ENCODE data around the gene SHMT2.

The SHMT2 gene
- 49.4 to 81.3 reads per million in 2 donors for total RNA-seq

GRCh38 chr12:57229634-57230380 lies at the start of gene SHMT2:
Gene SHMT2, plus strand, starts transcription at chr12:57229711. Its CDS starts 68 bp downstream, at chr12:57229779.
- no peak for DNase-seq

DNA sequence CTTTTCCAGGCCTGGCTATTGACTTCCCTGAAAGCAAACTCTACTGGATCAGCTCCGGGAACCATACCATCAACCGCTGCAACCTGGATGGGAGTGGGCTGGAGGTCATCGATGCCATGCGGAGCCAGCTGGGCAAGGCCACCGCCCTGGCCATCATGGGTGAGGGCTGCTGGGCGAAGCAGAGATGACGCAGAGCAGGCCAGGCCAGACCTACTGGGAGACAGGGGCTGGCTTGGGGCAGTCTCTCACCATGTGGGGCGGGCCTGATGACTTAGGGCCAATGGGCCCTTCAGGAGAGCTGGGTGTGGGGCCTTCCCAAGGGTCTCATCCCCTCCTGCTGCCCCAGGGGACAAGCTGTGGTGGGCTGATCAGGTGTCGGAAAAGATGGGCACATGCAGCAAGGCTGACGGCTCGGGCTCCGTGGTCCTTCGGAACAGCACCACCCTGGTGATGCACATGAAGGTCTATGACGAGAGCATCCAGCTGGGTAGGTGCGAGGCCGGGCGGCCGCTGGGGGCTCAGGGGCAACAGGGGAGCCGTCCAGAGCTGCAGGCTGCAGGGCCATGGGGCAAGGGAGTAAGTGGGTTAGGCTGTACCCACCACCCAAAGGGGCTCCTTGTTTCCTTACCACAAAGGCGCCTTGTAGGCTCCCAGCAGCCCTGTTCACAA lies 49.1 kb upstream of the SHMT2 start:
- no peak for DNase-seq

DNA sequence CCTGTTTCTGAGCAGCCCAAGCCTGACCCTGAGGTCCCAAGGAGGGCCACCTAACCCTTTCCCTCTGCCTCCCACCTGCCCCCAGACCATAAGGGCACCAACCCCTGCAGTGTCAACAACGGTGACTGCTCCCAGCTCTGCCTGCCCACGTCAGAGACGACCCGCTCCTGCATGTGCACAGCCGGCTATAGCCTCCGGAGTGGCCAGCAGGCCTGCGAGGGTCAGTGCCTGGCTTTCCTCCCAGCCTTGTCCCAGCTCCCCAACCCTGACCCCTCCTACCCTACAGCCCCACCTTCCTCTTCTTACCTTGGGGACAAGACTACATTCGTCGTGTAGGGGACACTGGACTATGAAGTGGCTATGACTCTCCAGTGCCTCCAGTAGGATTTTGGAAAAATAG lies 48.4 kb upstream of the SHMT2 start:
- no peak for DNase-seq

- DNase-seq = no peak
These were observed 47.9 kb upstream of the SHMT2 start for GRCh38 chr12:57181561-57182155.

- no peak for DNase-seq
These were observed 46.5 kb upstream of the SHMT2 start for GRCh38 chr12:57182918-57183575.

GRCh38 chr12:57183939-57184725 lies 45.4 kb upstream of the SHMT2 start:
- DNase-seq = no peak

- no peak for DNase-seq
These were observed 44.1 kb upstream of the SHMT2 start for GRCh38 chr12:57185403-57185802.

DNA sequence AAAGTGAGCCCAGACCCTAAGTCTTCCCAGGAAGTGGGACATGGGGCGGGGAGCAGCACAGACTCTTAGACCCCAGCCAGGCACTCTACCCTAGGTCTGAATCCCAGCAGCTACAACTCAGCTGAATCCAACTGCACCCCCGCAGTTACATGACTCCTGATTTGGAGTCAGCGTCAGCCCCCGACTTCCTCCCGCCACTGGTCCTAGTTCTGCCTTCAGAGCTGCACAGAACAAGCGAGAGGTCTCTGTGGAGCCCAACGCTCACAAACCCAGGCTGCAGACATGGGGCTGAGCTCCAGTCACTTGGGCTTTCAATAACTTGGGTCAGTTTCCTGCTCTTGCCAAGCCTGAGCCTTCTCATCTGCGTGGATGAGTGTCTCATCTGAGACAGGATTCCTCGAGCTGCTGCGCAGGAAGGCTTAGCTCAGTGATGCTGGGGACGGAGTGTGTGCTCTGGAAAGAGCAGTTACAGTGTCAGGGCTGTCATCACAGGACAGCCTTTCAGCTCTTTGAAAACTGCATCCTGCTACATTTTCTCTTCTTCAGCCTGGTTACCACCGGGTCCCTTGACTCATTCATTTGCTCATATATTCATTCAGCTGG lies 43.5 kb upstream of the SHMT2 start:
- DNase-seq = no peak

- DNase-seq = no peak
These were observed 42.1 kb upstream of the SHMT2 start for GRCh38 chr12:57187222-57188089.

GRCh38 chr12:57188090-57188425 lies 41.5 kb upstream of the SHMT2 start:
- DNase-seq = no peak

DNA sequence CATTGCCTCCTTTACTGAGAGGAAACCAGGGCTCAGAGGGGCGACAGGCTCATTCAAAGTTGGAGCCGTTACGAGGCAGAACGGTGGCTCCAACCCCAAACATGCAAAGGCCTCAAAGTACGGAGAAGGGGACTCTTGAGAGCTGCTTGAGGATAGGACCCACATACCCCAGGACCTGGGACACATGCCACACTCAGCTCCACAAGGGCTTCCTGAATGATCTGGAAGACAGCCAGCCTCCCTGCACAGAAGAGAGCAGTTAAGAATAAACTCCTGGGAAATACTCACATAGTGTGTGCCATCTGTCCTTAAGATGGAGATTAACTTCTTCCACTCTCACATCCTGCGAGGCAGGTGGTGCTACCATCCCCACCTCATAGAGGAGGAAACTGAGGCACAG lies 39.5 kb upstream of the SHMT2 start:
- no peak for DNase-seq

GRCh38 chr12:57190821-57191220 lies 38.7 kb upstream of the SHMT2 start:
- DNase-seq = no peak

- no peak for DNase-seq
These were observed 38.1 kb upstream of the SHMT2 start for GRCh38 chr12:57191410-57191809.

GRCh38 chr12:57192920-57193319 lies 36.6 kb upstream of the SHMT2 start:
- no peak for DNase-seq

GRCh38 chr12:57193706-57194245 lies 35.7 kb upstream of the SHMT2 start:
- DNase-seq = no peak

DNA sequence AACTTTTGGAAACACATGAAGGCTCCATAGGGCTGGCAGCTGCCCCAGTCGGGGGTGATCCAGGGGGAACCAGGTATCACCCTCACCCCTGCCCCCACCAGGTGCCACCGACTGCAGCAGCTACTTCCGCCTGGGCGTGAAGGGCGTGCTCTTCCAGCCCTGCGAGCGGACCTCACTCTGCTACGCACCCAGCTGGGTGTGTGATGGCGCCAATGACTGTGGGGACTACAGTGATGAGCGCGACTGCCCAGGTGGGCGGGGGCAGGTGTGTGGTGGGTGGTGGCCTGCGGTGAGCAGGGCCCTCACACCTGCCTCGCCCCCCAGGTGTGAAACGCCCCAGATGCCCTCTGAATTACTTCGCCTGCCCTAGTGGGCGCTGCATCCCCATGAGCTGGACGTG lies 35.3 kb upstream of the SHMT2 start:
- no peak for DNase-seq

- DNase-seq = no peak
These were observed 34.3 kb upstream of the SHMT2 start for GRCh38 chr12:57195186-57195585.

DNA sequence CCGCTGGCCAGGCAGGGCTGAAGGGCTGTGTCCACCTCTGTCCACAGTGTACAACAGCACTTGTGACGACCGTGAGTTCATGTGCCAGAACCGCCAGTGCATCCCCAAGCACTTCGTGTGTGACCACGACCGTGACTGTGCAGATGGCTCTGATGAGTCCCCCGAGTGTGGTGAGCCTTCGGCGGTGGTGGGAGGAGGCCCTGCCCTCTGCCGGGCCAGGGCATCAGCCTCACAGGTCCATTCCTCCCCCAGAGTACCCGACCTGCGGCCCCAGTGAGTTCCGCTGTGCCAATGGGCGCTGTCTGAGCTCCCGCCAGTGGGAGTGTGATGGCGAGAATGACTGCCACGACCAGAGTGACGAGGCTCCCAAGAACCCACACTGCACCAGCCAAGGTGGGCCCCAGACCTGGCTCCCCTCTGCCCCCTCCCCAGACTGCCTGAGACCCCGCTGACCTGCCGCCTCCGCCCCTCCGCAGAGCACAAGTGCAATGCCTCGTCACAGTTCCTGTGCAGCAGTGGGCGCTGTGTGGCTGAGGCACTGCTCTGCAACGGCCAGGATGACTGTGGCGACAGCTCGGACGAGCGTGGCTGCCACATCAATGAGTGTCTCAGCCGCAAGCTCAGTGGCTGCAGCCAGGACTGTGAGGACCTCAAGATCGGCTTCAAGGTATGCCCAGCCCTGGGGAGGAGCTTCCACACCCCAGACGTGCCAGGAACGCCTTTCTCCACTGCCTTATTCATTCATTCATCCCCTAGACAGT lies 33.7 kb upstream of the SHMT2 start:
- no peak for DNase-seq

- DNase-seq = no peak
These were observed 33.1 kb upstream of the SHMT2 start for GRCh38 chr12:57196439-57196838.

- DNase-seq = no peak
These were observed 32.6 kb upstream of the SHMT2 start for GRCh38 chr12:57196956-57197355.
